ENCODE results near the gene TNFSF13B.
A peak's percentile ranks its signal among the peaks of the same experiment; 100 is the strongest.

The TNFSF13B gene

DNA sequence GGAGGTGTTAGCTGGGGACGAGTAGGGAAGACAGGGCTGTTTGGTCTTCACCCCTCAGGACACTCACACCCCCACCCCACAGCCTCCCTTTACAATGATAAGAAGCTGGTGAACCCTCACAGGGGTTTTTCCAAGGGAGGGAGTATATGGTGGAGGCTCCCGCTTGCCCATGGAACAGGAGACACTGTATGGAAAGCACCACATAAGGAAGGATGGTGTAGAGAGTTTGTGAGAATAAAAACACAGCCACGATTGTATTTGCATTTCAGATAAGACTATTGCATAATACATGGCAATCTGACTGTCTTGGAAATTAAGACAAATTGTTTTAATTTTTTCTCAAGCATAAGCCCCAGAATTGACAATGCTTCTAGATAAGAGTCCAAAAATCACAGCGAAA lies 46.9 kb downstream of the TNFSF13B start:
- no peak overlapping the region for H3K4me3 ChIP-seq (ENCODE audit: low read length)
- no peaks in the 10 kb centered on the region for H3K4me1 ChIP-seq (ENCODE audit: control insufficient read depth, insufficient read depth, low read length)
- H3K27me3 ChIP-seq (replicated peaks; ENCODE audit: control insufficient read depth, insufficient read depth, low read length), result peaks cover 8% of the 10 kb centered on the region
- no peak overlapping the region for H3K9ac ChIP-seq (ENCODE audit: low read length)
- no peaks in the 10 kb centered on the region for H3K36me3 ChIP-seq (ENCODE audit: control insufficient read depth, insufficient read depth, low read length, severe bottlenecking)
- H3K9me3 ChIP-seq (ENCODE audit: control insufficient read depth, low read length), result no peaks in the 10 kb centered on the region
- no peak for DNase-seq (ENCODE audit: low read depth)

DNA sequence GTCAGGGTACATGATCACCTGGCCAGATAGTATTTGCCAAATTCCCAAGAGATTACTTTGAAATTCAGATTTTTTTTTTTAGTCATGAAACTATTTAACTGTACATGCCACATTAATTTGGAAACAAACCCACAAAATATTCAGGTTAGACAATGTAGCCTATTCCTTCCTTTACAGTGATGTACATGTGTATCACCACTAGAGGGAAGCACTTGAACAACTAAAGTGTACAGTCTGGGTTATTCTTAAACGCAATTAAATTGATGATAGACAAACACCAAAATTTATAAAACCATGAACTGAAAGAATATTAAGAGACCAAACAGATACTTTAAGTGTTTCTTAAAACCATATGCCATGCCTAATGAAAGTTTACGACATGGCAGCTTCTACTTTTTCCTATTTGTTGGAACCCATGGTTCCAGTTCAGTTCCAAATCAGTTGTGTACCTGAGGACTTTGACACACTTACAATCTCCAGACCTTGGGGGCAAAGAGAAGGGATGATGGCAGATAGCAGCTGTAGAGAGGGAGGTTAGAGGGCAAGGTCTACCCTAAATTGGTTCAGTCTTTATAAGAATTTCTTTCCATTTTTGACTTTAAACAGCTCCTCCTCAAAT lies 52.8 kb downstream of the TNFSF13B start:
- no peak overlapping the region for H3K9ac ChIP-seq (ENCODE audit: low read length)
- no peaks in the 10 kb centered on the region for H3K36me3 ChIP-seq (ENCODE audit: control insufficient read depth, insufficient read depth, low read length, severe bottlenecking)
- no peak overlapping the region for H3K4me3 ChIP-seq (ENCODE audit: low read length)
- H3K4me1 ChIP-seq (ENCODE audit: control insufficient read depth, insufficient read depth, low read length), result no peaks in the 10 kb centered on the region
- peak; percentile 83 for DNase-seq (ENCODE audit: low read depth)
- no peaks in the 10 kb centered on the region for H3K9me3 ChIP-seq (ENCODE audit: control insufficient read depth, low read length)
- H3K27me3 ChIP-seq (replicated peaks; ENCODE audit: control insufficient read depth, insufficient read depth, low read length), result peaks cover 4% of the 10 kb centered on the region

DNA sequence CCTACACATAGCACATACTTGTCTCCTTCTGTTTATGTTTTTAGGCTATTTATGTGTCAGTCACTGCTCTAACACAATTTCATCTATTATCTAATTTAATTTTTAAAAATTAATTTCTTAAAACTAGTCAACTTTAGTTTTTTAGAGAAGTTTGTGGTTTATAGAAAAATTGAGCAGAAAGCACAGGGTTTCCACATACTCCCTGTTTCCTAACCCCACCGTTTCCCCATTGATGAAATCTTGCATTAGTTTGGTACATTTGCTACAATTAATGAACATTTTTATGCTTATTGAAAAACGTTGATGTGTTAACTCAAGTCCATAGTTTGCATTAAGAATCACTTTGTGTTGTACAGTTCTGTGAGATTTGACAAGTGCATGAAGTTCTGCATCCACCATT lies 53.5 kb downstream of the TNFSF13B start:
- Histone ChIP-seq H3K36me3 (ENCODE audit: control insufficient read depth, insufficient read depth, low read length, severe bottlenecking) (no peaks in the 10 kb centered on the region), H3K9ac (ENCODE audit: low read length) (no peak overlapping the region), H3K9me3 (ENCODE audit: control insufficient read depth, low read length) (no peaks in the 10 kb centered on the region), H3K4me3 (ENCODE audit: low read length) (no peak overlapping the region), H3K27me3 (replicated peaks; ENCODE audit: control insufficient read depth, insufficient read depth, low read length) (peaks cover 4% of the 10 kb centered on the region), H3K4me1 (ENCODE audit: control insufficient read depth, insufficient read depth, low read length) (no peaks in the 10 kb centered on the region)
- DNase-seq (ENCODE audit: low read depth), result no peak

- H3K9ac ChIP-seq (ENCODE audit: low read length), result no peak overlapping the region
- no peak overlapping the region for H3K4me3 ChIP-seq (ENCODE audit: low read length)
- no peaks in the 10 kb centered on the region for H3K4me1 ChIP-seq (ENCODE audit: control insufficient read depth, insufficient read depth, low read length)
- H3K9me3 ChIP-seq (ENCODE audit: control insufficient read depth, low read length), result no peaks in the 10 kb centered on the region
- H3K27me3 ChIP-seq (replicated peaks; ENCODE audit: control insufficient read depth, insufficient read depth, low read length), result peaks cover 5% of the 10 kb centered on the region
- no peak for DNase-seq (ENCODE audit: low read depth)
- no peaks in the 10 kb centered on the region for H3K36me3 ChIP-seq (ENCODE audit: control insufficient read depth, insufficient read depth, low read length, severe bottlenecking)
Observed at GRCh38 chr13:108325863-108326262, 56.3 kb downstream of the TNFSF13B start.

DNA sequence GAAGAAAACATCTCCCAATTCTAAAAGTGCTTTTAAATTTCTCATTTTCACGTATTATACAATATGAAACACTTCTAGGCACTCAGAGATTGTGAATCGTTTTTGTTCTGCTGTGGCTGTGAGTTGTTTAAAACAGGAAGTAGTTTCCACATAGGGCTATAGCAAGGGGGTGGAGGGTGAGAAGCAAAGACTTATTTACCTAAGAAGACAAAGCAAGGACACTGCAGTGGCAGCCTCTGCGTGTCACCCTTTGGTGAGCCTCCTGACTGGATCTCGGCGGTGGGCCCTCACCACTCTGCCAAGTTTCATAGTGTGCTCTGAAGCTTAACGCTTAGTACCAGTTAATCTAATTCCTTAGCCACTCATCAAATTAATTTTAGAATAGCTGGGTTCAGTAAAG lies 56.8 kb downstream of the TNFSF13B start:
- Histone ChIP-seq H3K9ac (ENCODE audit: low read length) (no peak overlapping the region), H3K4me3 (ENCODE audit: low read length) (no peak overlapping the region), H3K4me1 (ENCODE audit: control insufficient read depth, insufficient read depth, low read length) (no peaks in the 10 kb centered on the region), H3K9me3 (ENCODE audit: control insufficient read depth, low read length) (no peaks in the 10 kb centered on the region), H3K36me3 (ENCODE audit: control insufficient read depth, insufficient read depth, low read length, severe bottlenecking) (no peaks in the 10 kb centered on the region), H3K27me3 (replicated peaks; ENCODE audit: control insufficient read depth, insufficient read depth, low read length) (peaks cover 5% of the 10 kb centered on the region)
- DNase-seq (ENCODE audit: low read depth), result no peak

DNA sequence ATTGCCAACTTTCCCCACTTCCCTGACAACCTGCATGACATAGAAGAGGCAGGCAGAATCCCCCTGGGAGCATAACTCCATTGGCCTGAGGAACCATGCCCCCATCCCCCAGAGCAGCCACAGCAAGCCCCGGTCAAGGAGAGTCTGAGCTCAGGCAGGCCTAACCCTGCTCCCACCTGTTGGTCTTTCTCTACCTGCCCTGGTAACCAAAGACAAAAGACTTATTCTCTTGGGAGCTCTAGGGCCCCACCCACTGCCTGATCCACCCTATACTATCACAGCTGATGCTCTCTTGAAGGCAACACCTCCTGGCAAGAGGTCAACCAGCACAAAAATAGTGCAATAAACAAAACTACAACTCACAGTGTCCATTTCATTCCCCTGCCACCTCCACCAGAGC lies 59.3 kb downstream of the TNFSF13B start:
- H3K4me3 ChIP-seq (ENCODE audit: low read length), result no peak overlapping the region
- H3K9ac ChIP-seq (ENCODE audit: low read length), result no peak overlapping the region
- no peaks in the 10 kb centered on the region for H3K9me3 ChIP-seq (ENCODE audit: control insufficient read depth, low read length)
- H3K36me3 ChIP-seq (ENCODE audit: control insufficient read depth, insufficient read depth, low read length, severe bottlenecking), result no peaks in the 10 kb centered on the region
- H3K27me3 ChIP-seq (replicated peaks; ENCODE audit: control insufficient read depth, insufficient read depth, low read length), result peaks cover 5% of the 10 kb centered on the region
- no peaks in the 10 kb centered on the region for H3K4me1 ChIP-seq (ENCODE audit: control insufficient read depth, insufficient read depth, low read length)
- no peak for DNase-seq (ENCODE audit: low read depth)

DNA sequence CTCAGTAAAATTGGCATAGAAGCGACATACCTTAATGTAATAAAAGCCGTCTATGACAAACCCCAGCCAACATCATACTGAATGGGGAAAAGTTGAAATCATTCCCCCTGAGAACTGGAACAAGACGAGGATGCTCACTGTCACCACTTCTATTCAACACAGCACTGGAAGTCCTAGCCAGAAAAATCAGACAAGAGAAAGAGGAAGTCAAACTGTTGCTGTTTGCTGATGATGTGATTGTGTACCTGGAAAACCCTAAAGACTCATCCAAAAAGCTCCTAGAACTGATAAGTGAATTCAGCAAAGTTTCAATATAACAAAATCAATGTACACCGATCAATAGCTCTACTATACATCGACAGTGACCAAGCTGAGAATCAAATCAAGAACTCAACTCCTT lies 63.3 kb downstream of the TNFSF13B start:
- no peaks in the 10 kb centered on the region for H3K9me3 ChIP-seq (ENCODE audit: control insufficient read depth, low read length)
- DNase-seq (ENCODE audit: low read depth), result no peak
- H3K4me1 ChIP-seq (ENCODE audit: control insufficient read depth, insufficient read depth, low read length), result no peaks in the 10 kb centered on the region
- no peaks in the 10 kb centered on the region for H3K36me3 ChIP-seq (ENCODE audit: control insufficient read depth, insufficient read depth, low read length, severe bottlenecking)
- H3K27me3 ChIP-seq (replicated peaks; ENCODE audit: control insufficient read depth, insufficient read depth, low read length), result peaks cover 5% of the 10 kb centered on the region
- no peak overlapping the region for H3K4me3 ChIP-seq (ENCODE audit: low read length)
- H3K9ac ChIP-seq (ENCODE audit: low read length), result no peak overlapping the region

DNA sequence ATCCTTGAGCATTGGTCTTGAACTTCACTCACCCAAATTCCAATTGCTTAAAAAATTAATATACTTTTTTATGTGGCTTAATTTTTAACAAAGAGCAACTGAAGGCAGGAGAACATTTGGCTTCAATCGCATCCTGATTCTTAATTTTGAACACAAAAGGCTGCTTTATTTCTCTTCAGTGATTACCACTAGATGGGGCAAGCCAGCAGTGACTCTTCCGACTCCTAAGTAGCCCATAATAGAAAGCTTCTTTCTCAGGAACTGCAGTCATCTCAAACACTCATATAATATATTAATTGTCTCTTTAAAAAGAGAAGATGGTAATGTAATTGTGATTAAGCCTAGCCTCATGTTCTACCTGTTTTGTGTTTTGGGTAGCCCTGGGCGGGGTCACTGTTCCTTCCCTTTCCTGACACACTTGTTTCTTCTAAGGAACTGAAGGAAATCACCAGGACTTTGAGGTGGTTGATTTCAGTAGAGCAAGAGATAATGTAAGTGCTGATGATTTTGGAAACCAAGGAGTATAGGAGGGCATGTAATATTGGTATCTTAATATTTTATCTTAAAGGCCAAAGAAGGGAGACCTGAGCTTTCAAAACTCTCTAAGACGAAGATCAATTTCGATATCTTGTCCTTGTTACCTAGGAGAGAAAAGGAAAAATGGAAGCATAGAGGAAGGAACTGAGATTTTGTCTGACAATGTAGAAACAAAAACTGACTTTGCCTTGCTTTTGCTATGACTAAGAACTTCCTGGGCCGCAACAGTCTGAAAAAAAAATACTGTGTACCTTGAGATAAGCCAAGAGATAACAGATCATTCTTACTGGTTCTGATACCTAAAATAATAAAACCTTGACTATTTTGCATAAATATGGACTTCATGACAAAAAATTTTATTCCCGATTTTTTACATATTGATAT lies 73.1 kb downstream of the TNFSF13B start:
- H3K4me1 ChIP-seq (ENCODE audit: control insufficient read depth, insufficient read depth, low read length), result no peaks in the 10 kb centered on the region
- H3K36me3 ChIP-seq (ENCODE audit: control insufficient read depth, insufficient read depth, low read length, severe bottlenecking), result no peaks in the 10 kb centered on the region
- H3K27me3 ChIP-seq (replicated peaks; ENCODE audit: control insufficient read depth, insufficient read depth, low read length), result no peaks in the 10 kb centered on the region
- no peak overlapping the region for H3K4me3 ChIP-seq (ENCODE audit: low read length)
- no peaks in the 10 kb centered on the region for H3K9me3 ChIP-seq (ENCODE audit: control insufficient read depth, low read length)
- H3K9ac ChIP-seq (ENCODE audit: low read length), result no peak overlapping the region
- DNase-seq (ENCODE audit: low read depth), result peak; percentile 70

- H3K36me3 ChIP-seq (ENCODE audit: control insufficient read depth, insufficient read depth, low read length, severe bottlenecking), result no peaks in the 10 kb centered on the region
- no peak overlapping the region for H3K4me3 ChIP-seq (ENCODE audit: low read length)
- no peaks in the 10 kb centered on the region for H3K4me1 ChIP-seq (ENCODE audit: control insufficient read depth, insufficient read depth, low read length)
- H3K9me3 ChIP-seq (ENCODE audit: control insufficient read depth, low read length), result no peaks in the 10 kb centered on the region
- H3K27me3 ChIP-seq (replicated peaks; ENCODE audit: control insufficient read depth, insufficient read depth, low read length), result no peaks in the 10 kb centered on the region
- no peak for DNase-seq (ENCODE audit: low read depth)
- no peak overlapping the region for H3K9ac ChIP-seq (ENCODE audit: low read length)
Observed at GRCh38 chr13:108345016-108345415, 75.5 kb downstream of the TNFSF13B start.

DNA sequence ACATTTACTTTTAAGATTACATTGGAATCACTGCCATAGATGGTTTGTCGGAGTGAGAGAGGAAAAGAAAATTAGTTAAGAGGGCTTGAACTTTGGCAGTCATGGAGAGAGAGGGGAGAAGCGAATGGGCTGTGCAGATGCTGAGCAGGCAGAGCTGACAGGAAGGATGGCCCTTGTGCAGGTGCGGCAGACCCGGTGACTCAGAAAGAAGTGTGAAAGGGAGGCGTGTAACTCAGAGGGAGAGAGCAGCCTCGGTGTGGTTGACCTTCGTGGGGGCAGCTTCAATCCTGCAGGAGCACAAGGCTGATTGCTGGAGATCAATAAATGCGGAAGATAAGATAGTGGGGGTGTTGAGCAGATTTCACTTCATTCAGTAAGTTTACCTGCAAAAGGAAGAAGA lies 76.9 kb downstream of the TNFSF13B start:
- Histone ChIP-seq H3K27me3 (replicated peaks; ENCODE audit: control insufficient read depth, insufficient read depth, low read length) (no peaks in the 10 kb centered on the region), H3K4me3 (ENCODE audit: low read length) (no peak overlapping the region)

GRCh38 chr13:108349269-108349668 lies 79.8 kb downstream of the TNFSF13B start:
- Histone ChIP-seq H3K36me3 (ENCODE audit: control insufficient read depth, insufficient read depth, low read length, severe bottlenecking) (no peaks in the 10 kb centered on the region), H3K9me3 (ENCODE audit: control insufficient read depth, low read length) (no peaks in the 10 kb centered on the region), H3K4me3 (ENCODE audit: low read length) (no peak overlapping the region), H3K4me1 (ENCODE audit: control insufficient read depth, insufficient read depth, low read length) (peaks cover 11% of the 10 kb centered on the region), H3K27me3 (replicated peaks; ENCODE audit: control insufficient read depth, insufficient read depth, low read length) (no peaks in the 10 kb centered on the region), H3K9ac (ENCODE audit: low read length) (no peak overlapping the region)
- no peak for DNase-seq (ENCODE audit: low read depth)

More for the DNA sequence above, 76.9 kb downstream of the TNFSF13B start:
- Histone ChIP-seq H3K9me3 (ENCODE audit: control insufficient read depth, low read length) (no peaks in the 10 kb centered on the region), H3K9ac (ENCODE audit: low read length) (no peak overlapping the region), H3K36me3 (ENCODE audit: control insufficient read depth, insufficient read depth, low read length, severe bottlenecking) (no peaks in the 10 kb centered on the region), H3K4me1 (ENCODE audit: control insufficient read depth, insufficient read depth, low read length) (no peaks in the 10 kb centered on the region)
- DNase-seq (ENCODE audit: low read depth), result no peak
